Measurements from ENCODE around the gene MLEC.
"Not testable (repeated sequence)": the region's sequence is repeated elsewhere in the genome, so short reads cannot be mapped to it uniquely, and the experiment has no call there.

The MLEC gene

DNA sequence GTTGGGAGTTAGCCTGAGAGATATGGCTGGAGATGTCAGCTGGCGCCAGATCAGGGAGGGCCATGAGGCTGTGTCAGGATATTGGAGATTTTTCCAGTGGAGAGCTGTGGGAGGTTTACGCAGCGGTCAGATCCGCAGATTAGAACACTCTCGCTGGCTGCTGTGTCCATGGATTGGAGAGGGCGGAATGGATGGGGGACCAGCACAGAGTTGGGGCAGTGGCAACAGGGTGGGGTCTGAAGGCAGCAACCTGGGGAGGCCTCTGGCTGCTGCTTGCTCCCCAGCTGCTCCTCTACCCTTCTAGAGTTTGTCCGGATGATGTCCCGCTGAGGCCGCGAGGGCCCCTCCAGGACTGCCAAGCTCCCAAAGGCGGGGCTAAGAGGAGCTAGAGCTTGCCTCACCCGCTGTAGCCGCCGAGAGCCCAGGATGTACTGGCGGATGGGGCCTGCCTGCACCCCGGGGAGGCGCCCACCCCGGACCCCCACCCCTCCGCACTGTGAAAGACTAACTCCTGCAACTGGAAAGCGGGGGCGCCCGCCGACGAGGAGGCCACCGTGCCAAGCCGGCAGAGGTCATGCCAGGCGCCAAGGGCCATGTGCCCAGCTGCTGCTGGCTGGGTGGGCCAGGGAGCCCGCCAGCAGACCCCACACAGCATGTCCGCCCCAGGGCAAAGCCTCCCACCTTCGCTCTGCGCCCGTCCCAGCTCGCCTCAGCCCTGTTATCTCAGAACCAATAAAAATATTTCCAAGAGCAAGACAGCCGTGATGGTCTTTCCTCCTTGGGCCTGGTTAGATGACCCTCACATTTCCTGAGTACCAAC, 20.2 kb upstream of the MLEC start:
- DNase-seq = no peak

DNA sequence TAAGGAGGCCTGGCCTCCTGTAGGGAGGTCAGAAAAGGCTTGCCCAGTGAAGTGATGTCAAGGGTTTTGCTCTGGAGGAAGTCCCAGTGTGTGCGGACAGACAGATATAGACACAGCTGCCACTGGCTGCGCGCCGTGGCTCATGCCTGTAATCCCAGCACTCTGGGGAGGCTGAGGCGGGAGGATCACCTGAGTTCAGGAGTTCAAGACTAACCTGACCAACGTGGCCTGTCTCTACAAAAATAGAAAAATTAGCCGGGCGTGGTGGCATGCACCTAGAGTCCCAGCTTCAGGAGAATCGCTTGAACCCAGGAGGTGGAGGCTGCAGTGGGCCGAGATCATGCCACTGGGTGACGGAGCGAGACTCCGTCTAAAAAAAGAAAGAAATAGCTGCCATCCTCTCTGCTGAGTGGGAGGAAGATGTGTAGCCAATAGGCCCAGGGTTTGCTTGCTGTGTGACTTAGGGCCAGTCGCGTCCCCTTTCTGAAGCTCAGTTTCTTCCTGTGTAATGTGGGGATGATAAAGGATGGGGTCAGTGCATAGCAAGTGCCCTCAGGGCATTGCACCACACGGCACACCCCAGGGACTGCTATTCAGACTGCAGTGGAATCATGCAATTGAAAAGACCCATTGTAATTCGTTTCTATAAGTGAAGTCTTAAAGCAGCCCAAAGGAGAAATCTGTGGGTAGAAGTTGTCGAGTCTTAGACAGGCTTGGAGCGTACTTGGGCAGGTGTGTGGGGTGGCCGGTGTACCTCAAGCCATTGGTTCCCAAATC, 18.7 kb upstream of the MLEC start:
- no peak for DNase-seq

DNA sequence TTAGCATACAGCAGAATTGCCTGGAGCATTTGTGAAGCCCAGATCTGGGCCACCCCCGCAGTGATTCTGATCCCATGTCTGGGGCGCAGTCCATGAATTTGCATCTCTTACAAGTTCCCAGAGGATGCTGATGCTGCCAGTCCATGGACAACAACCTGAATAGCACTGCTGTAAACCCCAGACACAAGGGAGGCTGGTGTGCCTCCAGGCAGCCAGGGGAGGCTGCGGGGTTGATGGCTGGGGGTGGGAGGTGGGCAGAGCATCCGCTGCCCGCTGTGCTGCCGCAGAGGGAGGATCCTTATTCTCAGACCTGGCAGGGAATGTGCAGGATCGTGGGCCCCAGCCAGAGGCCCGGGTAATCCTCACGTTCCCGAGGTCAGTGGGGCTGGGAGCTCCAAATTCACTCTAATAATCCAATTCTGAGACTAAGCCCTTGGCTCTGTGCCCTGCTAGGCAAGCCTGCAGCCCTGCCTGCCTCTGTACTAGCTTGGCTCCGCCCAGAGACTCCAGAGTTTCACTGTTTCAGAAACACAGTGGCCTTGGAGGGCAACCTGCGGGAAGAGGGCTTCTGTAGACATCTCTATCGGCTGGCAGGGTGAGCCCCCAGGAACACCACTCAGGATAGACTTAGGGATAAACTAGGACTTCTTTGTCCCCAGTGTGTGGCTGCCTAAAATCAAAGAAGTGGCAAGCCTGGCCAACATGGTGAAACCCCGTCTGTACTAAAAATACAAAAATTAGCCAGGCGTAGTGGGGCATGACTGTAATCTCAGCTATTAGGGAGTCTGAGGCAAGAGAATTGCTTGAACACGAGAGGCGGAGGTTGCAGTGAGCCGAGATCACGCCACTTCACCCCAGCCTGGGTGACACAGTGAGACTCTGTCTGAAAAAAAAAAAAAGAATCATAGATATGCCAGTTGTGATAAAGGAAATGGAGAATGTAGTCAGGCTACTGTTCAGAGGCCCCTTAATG, 17.8 kb upstream of the MLEC start:
- no peak for DNase-seq

DNA sequence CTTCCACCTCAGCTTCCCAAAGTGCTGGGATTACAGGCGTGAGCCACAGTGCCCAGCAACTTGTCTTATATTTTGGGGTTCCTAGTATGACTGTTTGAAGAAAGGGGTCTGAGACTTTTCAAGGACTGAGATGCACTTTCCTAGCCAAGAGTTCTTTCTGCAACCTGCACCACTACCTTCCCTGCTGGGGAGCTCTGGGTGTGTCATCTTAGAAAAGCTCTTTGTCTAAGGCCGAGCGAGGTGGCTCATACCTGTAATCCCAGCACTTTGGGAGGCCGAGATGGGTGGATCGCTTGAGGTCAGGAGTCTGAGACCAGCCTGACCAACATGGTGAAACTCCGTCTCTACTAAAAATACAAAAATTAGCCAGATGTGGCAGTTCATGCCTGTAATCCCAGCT, 16.7 kb upstream of the MLEC start:
- not testable (repeated sequence) for DNase-seq

DNA sequence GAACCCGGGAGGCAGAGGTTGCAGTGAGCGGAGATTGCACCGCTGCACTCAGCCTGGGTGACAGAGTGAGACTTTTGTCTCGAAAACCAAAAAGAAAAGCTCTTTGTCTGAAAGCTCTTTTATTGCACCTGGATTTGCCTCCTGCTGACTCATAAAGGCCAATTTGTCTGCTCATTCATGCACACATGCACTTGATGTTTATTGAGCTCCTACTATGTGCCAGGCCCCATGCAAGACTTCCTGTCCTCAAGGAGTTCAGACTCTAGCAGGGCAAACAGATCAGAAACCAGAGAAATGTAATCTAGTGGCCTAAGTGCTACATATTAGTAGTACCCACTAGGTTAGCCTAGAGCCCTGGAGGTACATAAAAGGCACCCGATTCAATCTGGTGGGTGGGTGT, 16.3 kb upstream of the MLEC start:
- DNase-seq = no peak

DNA sequence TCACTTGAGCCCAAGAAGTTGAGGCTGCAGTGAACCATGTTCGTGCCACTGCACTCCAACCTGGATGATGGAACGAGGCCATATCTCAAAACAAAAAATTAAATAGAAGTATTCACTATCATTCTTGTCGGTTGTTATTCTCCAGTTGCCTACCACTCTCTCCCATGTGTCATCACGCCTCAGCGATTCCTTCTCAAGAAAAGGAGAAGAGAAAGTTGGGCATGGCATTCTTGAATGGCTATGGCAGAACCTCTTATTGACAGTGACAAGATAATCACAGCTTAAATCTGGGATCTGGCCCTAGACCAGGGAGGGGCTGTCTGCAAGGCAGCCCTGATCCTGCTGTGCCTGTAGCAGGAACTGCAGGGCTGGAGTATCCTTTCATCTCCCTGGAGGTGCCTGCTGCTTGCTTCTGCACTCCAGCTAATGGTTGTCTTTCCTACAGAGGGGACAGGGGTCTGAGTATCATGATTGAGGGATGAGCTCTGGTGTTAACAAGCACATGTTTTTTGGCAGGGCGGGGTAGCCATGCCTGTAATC, 12.8 kb upstream of the MLEC start:
- no peak for DNase-seq

DNA sequence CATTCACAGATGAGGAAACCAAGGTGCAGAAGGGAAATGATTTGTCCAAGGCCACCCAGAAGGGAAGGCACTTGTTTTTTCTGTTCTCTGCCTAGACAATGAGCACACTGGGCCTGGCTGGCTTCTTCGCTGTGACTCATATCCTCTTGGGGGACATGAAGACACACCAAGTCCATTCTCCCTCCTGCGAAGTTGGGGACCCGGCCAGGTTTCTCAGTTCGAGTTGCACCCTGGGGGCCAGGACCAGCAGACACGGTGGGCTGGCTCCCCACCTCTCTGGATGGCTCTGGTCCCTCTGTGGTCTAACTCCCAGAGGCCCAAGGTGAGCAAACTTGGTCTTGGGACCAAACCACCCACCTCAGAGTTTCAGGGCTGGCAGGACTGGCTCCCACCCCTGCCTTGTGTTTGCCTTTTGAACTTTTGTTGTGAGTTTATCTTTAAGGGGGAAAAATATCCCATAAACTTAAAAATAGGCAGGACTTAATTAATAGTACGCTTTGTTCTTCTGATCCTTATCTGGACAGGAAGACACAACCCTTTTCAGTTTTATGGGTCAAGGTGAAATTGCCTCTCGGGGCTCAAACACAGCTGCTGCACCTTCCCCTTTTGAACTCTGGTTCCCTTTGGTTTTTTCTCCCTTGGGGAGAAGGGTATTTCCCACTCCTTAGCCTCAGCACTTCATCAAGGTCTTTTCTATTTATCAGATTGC, 9.0 kb upstream of the MLEC start:
- DNase-seq = no peak

DNA sequence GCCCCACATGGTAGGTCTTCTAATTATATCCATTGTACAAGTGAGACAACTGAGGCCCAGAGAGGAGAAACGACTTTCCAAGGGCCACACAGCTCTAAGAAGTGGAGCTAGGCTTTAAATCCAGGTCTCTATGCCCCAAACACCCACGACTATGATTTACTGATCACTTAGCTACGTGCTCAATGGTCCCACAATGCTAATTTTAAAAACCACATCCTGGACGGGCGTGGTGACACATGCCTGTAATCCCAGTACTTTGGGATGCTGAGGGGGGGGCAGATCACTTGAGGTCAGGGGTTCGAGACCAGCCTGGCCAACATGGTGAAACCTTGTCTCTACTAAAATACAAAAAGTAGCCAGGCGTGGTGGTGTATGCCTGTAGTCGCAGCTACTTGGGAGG, 8.4 kb upstream of the MLEC start:
- no peak for DNase-seq

DNA sequence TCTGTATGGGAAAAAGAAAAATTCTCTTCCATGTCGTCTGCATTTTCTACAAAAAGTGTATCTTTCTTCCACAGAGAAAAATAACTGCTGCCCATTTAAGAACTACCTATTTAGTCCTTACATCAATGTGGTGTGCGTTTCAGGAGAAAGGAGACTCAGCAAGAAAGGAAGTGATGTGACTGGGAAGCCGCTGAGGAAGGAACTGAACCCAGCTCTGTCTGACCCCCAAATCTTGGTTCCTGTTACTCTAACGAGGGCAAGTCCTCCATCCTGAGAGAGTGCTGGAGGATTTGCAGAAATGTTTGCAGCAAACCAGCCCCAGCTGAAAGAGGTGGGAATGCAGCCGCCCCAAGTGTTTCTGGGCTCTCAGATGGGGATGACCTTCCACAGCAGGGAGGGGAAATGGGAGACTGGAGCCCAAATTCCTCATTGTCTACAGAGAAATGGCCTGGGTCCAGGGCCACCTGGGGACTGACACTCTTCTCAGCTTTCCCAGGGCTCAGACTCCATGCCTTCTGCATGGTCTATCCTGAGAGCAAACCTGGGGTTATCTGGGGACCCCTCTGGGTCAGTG, 6.7 kb upstream of the MLEC start:
- DNase-seq = no peak

DNA sequence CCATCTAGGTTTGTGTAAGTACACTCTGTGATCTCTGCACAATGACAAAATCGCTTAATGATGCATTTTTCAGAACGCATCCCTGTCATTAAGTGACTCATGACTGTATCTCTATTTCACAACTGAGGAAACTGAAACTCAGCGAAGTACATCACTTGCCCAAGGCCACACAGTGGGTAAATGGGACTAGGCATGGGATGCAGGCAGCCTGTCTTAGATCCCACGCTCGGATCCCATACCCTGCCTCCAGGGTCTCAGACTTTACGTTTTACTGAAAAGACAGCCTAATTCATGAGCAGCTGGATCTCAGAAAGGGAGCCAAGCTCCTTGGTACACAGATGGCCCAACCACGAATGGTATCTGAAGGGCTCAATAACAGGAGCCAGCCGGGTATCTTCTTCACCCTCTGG, 2.4 kb upstream of the MLEC start:
- DNase-seq = no peak

DNA sequence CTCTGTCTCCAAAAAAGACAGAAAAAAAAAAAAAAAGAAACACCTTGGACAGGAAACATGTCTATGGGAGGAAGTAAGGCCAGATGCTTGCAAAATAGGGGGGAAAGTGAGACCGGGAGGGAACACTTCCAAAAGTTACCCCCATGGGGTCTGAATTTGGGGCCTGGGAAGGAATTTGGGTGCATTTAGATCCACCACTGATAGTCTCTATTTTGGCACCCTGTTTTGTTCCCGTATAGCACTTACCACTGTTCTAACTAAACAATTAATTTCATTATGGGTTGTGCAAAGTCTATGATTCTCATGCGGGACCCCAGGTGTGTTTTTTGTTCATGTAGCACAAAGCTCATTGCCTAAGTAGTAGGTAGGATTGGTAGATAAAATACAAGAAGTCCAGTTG, 1.4 kb upstream of the MLEC start:
- DNase-seq = no peak

DNA sequence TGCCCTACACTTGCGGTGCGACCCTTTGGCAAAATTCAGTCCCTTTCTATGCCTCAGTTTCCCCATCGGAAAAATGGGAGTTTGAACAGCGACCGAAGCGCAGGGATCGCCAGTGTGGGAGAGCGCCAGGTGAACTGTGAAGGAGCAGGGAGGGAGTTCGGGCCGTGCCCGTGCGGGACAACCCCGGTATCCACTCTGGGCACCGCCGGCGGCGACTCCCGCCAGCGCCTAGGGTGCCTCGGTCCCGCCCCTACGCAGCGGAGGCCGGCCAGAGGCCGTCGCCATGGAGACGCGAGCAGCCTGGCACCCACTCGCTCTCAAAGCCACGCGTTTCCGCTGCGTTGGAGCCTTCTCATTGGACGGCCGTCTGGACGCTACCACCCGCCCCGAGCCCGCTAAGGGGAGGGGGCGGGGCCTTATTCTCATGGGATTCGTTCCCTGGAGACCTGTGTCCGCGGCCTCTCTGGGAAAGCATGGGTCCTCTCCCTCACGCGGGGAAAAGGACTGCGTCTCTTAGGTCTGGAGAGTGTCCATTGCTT, 729 bp upstream of the MLEC start:
- DNase-seq = peak; percentile 95

DNA sequence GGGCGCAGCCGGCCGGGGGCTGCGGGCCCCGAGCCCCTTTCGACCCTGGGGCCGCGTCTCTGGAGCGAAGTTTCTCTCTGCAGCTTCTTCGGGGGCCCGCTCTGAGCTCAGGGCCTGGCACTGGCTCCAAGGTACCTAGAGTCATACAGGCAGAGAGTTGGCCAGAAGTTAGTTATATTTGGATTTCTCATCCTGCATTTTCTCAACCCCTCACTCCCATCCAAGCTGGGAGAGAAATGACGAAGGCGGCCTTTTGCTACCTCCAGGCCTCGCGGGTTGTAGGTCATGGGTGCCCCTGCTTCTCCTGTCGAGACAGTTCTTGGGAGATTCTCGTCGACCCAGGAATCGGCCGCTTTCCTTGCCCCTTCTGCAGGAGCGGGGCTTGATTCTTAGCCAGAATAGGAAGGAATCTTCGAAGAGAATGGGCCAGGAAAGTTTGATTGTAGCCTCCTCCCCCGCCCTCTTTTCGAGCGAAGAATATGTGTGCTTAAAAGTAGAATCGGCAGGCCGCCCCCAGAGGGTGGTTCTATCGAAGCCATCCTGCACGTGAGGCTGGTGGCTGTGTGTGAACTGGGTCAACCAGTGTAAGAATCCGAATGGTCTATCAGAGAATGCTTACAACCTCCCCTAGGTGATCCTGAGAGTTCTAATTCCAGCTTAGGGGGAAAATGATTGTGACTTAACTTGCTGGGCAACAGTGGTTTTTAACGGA, 785 bp downstream of the MLEC start:
- no peak for DNase-seq

DNA sequence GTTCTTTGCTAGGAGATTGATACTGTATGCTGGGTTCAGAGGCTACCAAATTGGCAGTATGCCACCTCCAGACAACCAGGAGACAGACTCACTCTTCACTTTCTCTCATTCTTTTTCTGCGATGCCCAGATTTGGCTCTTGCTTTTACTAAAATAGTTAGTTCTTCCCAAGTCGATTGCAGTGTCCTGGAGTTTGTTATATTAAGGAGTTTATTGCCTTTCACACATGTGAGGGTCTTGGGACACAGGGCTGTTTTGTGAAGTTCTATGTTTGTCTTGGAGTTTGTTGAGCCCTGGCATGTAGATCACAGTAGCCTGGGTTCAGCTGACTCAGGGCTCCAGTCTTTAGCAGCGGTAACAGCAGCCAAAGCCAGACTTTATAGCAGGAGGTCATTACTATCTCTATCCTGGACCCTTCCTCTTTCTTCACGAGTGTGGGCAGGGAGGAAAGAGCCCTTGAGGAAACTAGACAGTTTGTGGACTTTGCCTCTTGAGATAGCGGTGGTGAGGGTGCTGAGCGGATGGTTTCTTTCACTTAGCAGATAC, 1.6 kb downstream of the MLEC start:
- DNase-seq = no peak

DNA sequence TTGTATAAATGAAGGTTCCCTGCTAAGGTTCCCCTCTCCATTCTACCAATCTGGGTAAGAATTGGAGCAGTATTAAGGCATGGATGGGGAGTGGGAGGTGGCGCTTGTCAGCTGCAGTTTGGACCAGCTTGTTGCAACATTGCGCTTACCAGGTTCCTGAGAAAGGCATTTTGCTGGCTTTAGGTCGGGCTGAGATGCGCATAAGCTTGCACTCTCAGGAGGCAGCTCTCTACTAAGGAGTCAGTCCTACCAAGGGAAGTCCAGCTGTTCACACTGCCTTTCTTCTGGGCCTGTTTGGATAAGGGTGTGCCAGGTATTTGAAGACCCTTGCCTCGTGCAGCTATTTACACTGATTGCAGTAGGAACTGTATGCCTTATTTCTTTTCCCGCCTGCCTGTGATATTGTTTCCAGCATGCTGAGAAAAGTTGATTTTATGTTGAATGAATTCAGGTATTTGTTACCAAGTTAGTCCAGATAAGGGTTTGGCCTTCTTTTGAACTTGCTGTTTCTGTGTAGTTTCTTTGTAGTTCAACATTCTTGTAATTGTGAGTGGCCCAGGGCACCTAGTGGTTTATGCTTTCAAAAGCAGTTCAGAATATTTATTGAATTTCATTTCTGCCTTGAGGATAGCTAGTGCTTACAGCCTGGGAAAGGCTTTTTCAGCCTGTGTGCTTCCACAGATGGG, 2.6 kb downstream of the MLEC start:
- DNase-seq = no peak

DNA sequence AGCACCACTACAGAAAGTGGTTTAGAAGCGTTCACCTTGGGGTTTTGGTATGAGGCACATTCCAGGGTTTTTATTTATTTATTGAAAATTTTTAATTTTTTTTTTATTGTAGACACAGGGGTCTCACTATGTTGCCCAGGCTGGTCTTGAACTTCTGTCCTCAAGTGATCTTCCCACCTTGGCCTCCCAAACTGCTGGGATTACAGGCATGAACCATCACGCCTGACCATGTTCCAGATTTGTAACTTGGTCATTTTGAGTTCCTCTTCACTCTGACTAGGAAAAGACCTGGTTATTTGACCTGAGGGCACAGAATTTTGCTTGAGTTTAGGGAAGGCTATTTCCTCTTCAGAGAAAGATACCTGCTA, 3.1 kb downstream of the MLEC start:
- DNase-seq = no peak

DNA sequence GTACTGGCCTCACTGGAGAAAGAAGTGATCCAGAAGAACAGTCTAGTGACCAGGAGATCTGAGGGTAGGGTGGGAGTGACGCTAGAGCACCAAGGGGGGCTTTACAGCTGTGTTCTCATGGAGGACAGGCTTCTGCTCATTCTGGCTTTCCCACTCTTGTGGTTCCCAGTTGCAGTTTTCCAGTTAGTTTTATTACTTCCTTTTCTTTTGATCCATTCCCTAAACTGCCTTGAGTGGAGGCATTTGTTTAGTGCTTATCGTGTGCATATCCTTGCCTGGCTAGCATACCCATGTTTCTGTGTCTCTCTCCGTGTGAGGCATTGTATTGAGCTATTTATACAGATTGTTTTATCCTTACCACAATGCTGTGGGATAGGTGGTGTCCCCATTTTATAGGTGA, 4.0 kb downstream of the MLEC start:
- DNase-seq = no peak

DNA sequence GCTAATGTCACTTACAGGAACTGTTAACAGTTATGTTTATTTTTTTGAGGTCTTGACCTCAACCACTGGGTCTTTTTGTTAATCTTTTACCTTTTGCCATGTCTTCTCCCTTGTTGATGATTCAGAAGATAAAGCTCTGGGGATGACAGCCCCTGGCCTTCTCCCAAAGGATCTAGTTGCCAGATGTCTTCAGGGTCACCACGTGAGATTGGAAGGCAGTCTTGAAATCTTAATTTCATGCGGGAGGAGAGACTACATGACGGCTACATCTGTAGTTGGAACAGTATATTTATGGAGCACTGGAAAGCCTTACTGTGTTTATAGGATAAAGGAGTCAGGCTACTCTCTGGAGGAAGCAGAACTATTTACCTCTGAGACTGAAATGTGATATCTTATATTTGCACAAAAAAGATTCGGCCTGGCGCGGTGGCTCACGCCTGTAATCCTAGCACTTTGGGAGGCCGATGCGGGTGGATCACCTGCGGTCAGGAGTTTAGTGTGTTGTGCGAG, 5.6 kb downstream of the MLEC start:
- DNase-seq = no peak

DNA sequence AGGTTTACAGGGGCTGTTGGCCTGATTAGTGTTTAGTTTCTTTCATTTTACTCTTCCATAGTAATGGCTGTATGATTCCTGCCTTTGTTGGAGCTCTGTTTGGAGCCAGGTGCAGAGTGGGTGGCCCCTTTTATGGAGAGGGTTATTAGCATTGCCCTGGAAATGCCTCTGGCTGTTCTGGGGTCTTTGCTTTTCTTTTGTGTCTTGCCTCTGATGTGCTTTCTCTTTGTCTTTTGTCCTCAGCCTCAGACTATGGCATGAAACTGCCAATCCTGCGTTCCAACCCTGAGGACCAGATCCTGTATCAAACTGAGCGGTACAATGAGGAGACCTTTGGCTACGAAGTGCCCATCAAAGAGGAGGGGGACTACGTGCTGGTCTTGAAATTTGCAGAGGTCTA, 6.9 kb downstream of the MLEC start:
- no peak for DNase-seq

DNA sequence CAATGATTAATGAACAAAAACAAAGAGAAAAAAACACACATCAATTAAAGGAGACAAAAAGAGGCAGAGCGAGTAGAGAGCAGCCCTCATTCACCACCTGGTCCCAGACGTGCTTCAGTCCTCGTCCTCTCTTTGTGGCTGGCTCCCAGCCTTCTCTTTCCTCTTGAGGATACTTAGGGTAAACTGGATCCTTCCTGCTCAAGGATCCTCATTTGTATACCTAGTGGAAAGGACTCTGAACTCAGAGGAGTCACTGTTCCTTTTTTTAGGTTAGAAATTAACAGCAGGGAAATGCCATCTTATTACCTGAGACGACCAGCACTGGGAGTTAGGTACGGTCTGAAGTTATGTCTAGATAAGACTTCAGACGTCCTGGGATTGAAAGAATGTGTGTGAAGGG, 9.7 kb downstream of the MLEC start:
- no peak for DNase-seq
